GM19395 (cell line): ENCODE results near the gene HHLA2.
A peak's percentile ranks its signal among the peaks of the same experiment; 100 is the strongest.
"Not testable (repeated sequence)": the region's sequence is repeated elsewhere in the genome, so short reads cannot be mapped to it uniquely, and the experiment has no call there.

Source experiments
- ATAC-seq: cut with Tn5 transposase; IDR thresholded peaks from one replicate; pipeline ENCODE4 v1.9.1; 2021; ENCODE audit warnings: mild to moderate bottlenecking, moderate library complexity; ENCODE audit not compliant: unreplicated experiment

HHLA2 gene

GRCh38 chr3:108338901-108339545 lies 42.7 kb downstream of the HHLA2 start:
- ATAC-seq = peak; percentile 56

GRCh38 chr3:108341911-108342310 lies 45.6 kb downstream of the HHLA2 start:
- ATAC-seq = no peak

GRCh38 chr3:108342837-108343486 lies 46.6 kb downstream of the HHLA2 start:
- ATAC-seq = peak; percentile 70

- no peak for ATAC-seq
Observed at GRCh38 chr3:108343491-108343890, 47.1 kb downstream of the HHLA2 start.

GRCh38 chr3:108345492-108346205 lies 49.3 kb downstream of the HHLA2 start:
- no peak for ATAC-seq

- ATAC-seq = no peak
Observed at GRCh38 chr3:108346301-108347227, 50.2 kb downstream of the HHLA2 start.

- ATAC-seq = no peak
Observed at GRCh38 chr3:108352176-108352575, 55.8 kb downstream of the HHLA2 start.

- ATAC-seq = no peak
Observed at GRCh38 chr3:108354562-108354961, 58.2 kb downstream of the HHLA2 start.

- ATAC-seq = no peak
Observed at GRCh38 chr3:108357042-108357441, 60.7 kb downstream of the HHLA2 start.

- ATAC-seq = no peak
Observed at GRCh38 chr3:108359011-108359410, 62.7 kb downstream of the HHLA2 start.

GRCh38 chr3:108376026-108376425 lies 79.7 kb downstream of the HHLA2 start:
- no peak for ATAC-seq

GRCh38 chr3:108377384-108377783 lies 81.0 kb downstream of the HHLA2 start:
- no peak for ATAC-seq

GRCh38 chr3:108378153-108378951 lies 82.0 kb downstream of the HHLA2 start:
- peak; percentile 83 for ATAC-seq

GRCh38 chr3:108378952-108379342 lies 82.6 kb downstream of the HHLA2 start:
- not testable (repeated sequence) for ATAC-seq

- ATAC-seq = no peak
Observed at GRCh38 chr3:108380128-108380795, 83.9 kb downstream of the HHLA2 start.

- ATAC-seq = no peak
Observed at GRCh38 chr3:108381529-108382140, 85.3 kb downstream of the HHLA2 start.

GRCh38 chr3:108383306-108383705 lies 87.0 kb downstream of the HHLA2 start:
- ATAC-seq = no peak

GRCh38 chr3:108387063-108387462 lies 90.7 kb downstream of the HHLA2 start:
- no peak for ATAC-seq
